GM12892 (cell line): ENCODE results near the gene ERC1.

Experiments used
- POLR2A ChIP-seq: IDR thresholded peaks from 2 replicates; pipeline ENCODE4 v1.6.1; 2011; ENCODE audit warnings: low read depth, low read length, control low read depth
- POLR2AphosphoS5 ChIP-seq: IDR thresholded peaks from 2 replicates; pipeline ENCODE4 v1.6.1; 2011; ENCODE audit warnings: low read depth, low read length, control low read depth
- TAF1 ChIP-seq: IDR thresholded peaks from 2 replicates; pipeline ENCODE4 v1.6.1; 2011; ENCODE audit warnings: low read depth, mild to moderate bottlenecking, control low read depth, low read length, borderline replicate concordance

GRCh38 chr12:1289371-1290155 is 298.5 kb downstream of the ERC1 start:
- no peak for TF ChIP-seq TAF1
- no peak for TF ChIP-seq POLR2A
- no peak for TF ChIP-seq POLR2AphosphoS5
